K562 (cell line): ENCODE data around the gene PLD5. TPM values are rescaled to one million over a fixed set of nuclear protein-coding genes. Genes with fewer than 3 reads are reported as not detected.
"Not testable (repeated sequence)": the region's sequence is repeated elsewhere in the genome, so short reads cannot be mapped to it uniquely, and the experiment has no call there.

Experiments
- ATAC-seq: fragments of 200-7000 bp; cut with Tn5 transposase; 3 replicates; pipeline ENCODE4 v1.9.1; 2020; ENCODE audit warnings: moderate library complexity
- BruUV-seq: library from RNA; stranded (reverse); fragments of 400-500 nt; replicated peaks from 2 replicates; lab custom pipeline; 2021; lab: Mats Ljungman, UMichigan
- CTCF ChIA-PET: fragments of 300-600 bp; formaldehyde crosslinking; extraction: SDS; loops from one replicate; lab custom pipeline; 2021; ENCODE audit warnings: low intra/inter-chr PET ratio; lab: Yijun Ruan, JAX
- POLR2A ChIA-PET: fragments of 300-600, 350-650 bp; sonication (Branson Sonifier 250); formaldehyde crosslinking; extraction: SDS; loops from one replicate; lab custom pipeline; 2021; ENCODE audit warnings: antibody characterized with exemption, inconsistent platforms; lab: Yijun Ruan, JAX
- DNase-seq, 4 experiments: peaks; one replicate each; pipeline versions ENCODE4 v3.0.0 to v3.0.0-alpha.2; 2011 to 2018; ENCODE audit warnings: low spot score in 3 of 4, mixed read lengths in 3 of 4; ENCODE audit errors: extremely low read depth in 1 of 4
- FAIRE-seq: peaks from 2 replicates; lab custom pipeline; 2011; peaks lifted over from hg19 to GRCh38; lab: Jason Lieb, UNC
- H2AFZ ChIP-seq: 2 replicates; pipeline ENCODE4 v1.6.0; 2011; ENCODE audit warnings: low read depth, low read length, control low read depth, inconsistent platforms
- H3K27ac ChIP-seq: fragments of 200-600 bp; 3 replicates; pipeline ENCODE4 v1.8.0; 2011; ENCODE audit warnings: low read depth, mild to moderate bottlenecking, control low read depth, inconsistent platforms, low read length, moderate library complexity, mixed read lengths; ENCODE audit errors: extremely low read depth
- H3K27me3 ChIP-seq, 2 experiments: fragments of 300-600 bp in 1 of 2; 2 replicates in 1 of 2; 3 replicates in 1 of 2; pipeline versions ENCODE4 v1.6.0 to v1.8.0; 2011; ENCODE audit warnings: inconsistent platforms in 2 of 2, low read length in 2 of 2, mild to moderate bottlenecking in 1 of 2, mixed read lengths in 1 of 2, moderate library complexity in 1 of 2; ENCODE audit not compliant: control insufficient read depth in 2 of 2, insufficient read depth in 2 of 2
- H3K36me3 ChIP-seq: fragments of 300-600 bp; 3 replicates; pipeline ENCODE4 v1.8.0; 2011; ENCODE audit warnings: mild to moderate bottlenecking, low read length, inconsistent platforms; ENCODE audit not compliant: control insufficient read depth, insufficient read depth
- H3K4me1 ChIP-seq, 2 experiments: fragments of 200-600 bp in 1 of 2; replicated peaks in 1 of 2; 2 replicates in 1 of 2; 3 replicates in 1 of 2; pipeline versions ENCODE4 v1.5.1 to v1.8.0; 2011; ENCODE audit warnings: inconsistent platforms in 2 of 2, low read length in 2 of 2, mild to moderate bottlenecking in 1 of 2, mixed read lengths in 1 of 2, moderate library complexity in 1 of 2; ENCODE audit not compliant: control insufficient read depth in 2 of 2, insufficient read depth in 2 of 2
- H3K4me2 ChIP-seq: 2 replicates; pipeline ENCODE4 v1.6.1; 2011; ENCODE audit warnings: low read length, control low read depth, inconsistent platforms, mixed read lengths; ENCODE audit not compliant: insufficient read depth
- H3K4me3 ChIP-seq: fragments of 200-600 bp; sonication (generic), shearing (Covaris generic); 2 replicates; pipeline ENCODE4 v1.5.1; 2016; ENCODE audit warnings: control low read depth, inconsistent platforms
- H3K79me2 ChIP-seq: fragments of 200-600 bp; 3 replicates; pipeline ENCODE4 v1.8.0; 2011; ENCODE audit warnings: low read length, inconsistent platforms; ENCODE audit not compliant: control insufficient read depth, insufficient read depth
- H3K9ac ChIP-seq, 2 experiments: 2 replicates each; pipeline versions ENCODE4 v1.6.0 to v1.6.1; 2011; ENCODE audit warnings: low read depth in 2 of 2, low read length in 2 of 2, control low read depth in 1 of 2, inconsistent platforms in 1 of 2, mild to moderate bottlenecking in 1 of 2, mixed read lengths in 1 of 2; ENCODE audit not compliant: insufficient read depth in 1 of 2
- H3K9me1 ChIP-seq: one replicate; pipeline ENCODE4 v1.6.0; 2011; ENCODE audit warnings: inconsistent platforms, mild to moderate bottlenecking, low read length, moderate library complexity; ENCODE audit not compliant: control insufficient read depth, insufficient read depth
- H3K9me3 ChIP-seq: replicated peaks from 2 replicates; pipeline ENCODE4 v1.5.1; 2011; ENCODE audit warnings: low read depth, low read length, inconsistent platforms; ENCODE audit not compliant: control insufficient read depth, insufficient read depth
- H4K20me1 ChIP-seq: replicated peaks from 2 replicates; pipeline ENCODE4 v1.6.1; 2011; ENCODE audit warnings: low read length, inconsistent platforms, mixed read lengths; ENCODE audit not compliant: control insufficient read depth, insufficient read depth
- DACH1 ChIP-seq: fragments of 450-650 bp; IDR thresholded peaks from 2 replicates; pipeline ENCODE4 v1.6.1; 2018; ENCODE audit not compliant: partially characterized antibody
- DDX20 ChIP-seq: fragments of 450-650 bp; IDR thresholded peaks from 2 replicates; pipeline ENCODE4 v1.6.1; 2016; ENCODE audit warnings: missing genetic modification characterization, low read depth, mild to moderate bottlenecking, missing compliant biosample characterization, moderate library complexity
- MYNN ChIP-seq, 2 experiments: sonication (generic); formaldehyde crosslinking in 1 of 2; IDR thresholded peaks; 2 replicates each; pipeline versions ENCODE4 v1.5.0 to v1.6.1; 2016 to 2020; ENCODE audit warnings: antibody characterized with exemption in 1 of 2, missing genetic modification reagents in 1 of 2
- NCOA2 ChIP-seq, 2 experiments: fragments of 450-650 bp; IDR thresholded peaks; 2 replicates each; pipeline ENCODE4 v1.6.1; 2018; ENCODE audit warnings: mild to moderate bottlenecking in 2 of 2, moderate library complexity in 1 of 2; ENCODE audit not compliant: partially characterized antibody in 2 of 2
- WGBS: fragments of 100-300 bp; shearing (Covaris generic); methylation state at CpG from one replicate; pipeline ENCODE4 v1.1.6; 2016; ENCODE audit warnings: low coverage, mixed read lengths; ENCODE audit not compliant: insufficient coverage; ENCODE audit errors: missing lambda C conversion rate; 5-methylcytosine and 5-hydroxymethylcytosine counted together
- in situ Hi-C: fragments of 300-500 bp; cut with MboI; formaldehyde crosslinking; loops from 4 replicates; pipeline ENCODE4 v1.15.0; 2018; ENCODE audit warnings: inconsistent platforms, mixed read lengths
- intact Hi-C: fragments of 100-400 bp; cut with micrococcal nuclease; formaldehyde crosslinking; loops from 2 replicates; pipeline ENCODE4 v1.14.2; 2022
- polyA plus RNA-seq, 8 experiments: library from polyadenylated mRNA; depleted of rRNA in 4 of 8; stranded (reverse) in 5 of 8; unstranded in 3 of 8; fragments of >200 nt; fragmentation: Nextera tagmentation in 2 of 8; fragmentation: Illumina TruSeq in 1 of 8; extraction: Ambion mirVana in 2 of 8; extraction: Trizol in 1 of 8; gene quantifications; 2 replicates each; pipeline versions ENCODE4 v1.2.1 to v1.2.3, GENCODE V29; 2011 to 2014; ENCODE audit warnings: inconsistent platforms in 1 of 8, missing spikeins in 1 of 8
- total RNA-seq, 7 experiments: library from RNA; depleted of rRNA in 6 of 7; stranded (reverse); fragments of >200 nt in 6 of 7; fragmentation: Illumina TruSeq in 2 of 7; extraction: Trizol in 2 of 7; gene quantifications; 2 replicates each; pipeline versions ENCODE4 v1.2.1 to v1.2.3, GENCODE V29; 2011 to 2021; ENCODE audit warnings: low replicate concordance in 1 of 7
- TF ChIP-seq, protein P1 (sequence below), 2 experiments: fragments of 450-650 bp in 1 of 2; IDR thresholded peaks; 2 replicates each; pipeline ENCODE4 v1.6.1; 2011 to 2017; ENCODE audit warnings: low read depth in 2 of 2, antibody characterized with exemption in 1 of 2, borderline replicate concordance in 1 of 2, low read length in 1 of 2, mild to moderate bottlenecking in 1 of 2, mixed read lengths in 1 of 2; ENCODE audit not compliant: control insufficient read depth in 1 of 2

Gene PLD5
- total and polyA plus RNA-seq, 9 of the 15 experiments (the other 6 are each of a cell fraction or from before 2014, with no cell fraction given): not detected

GRCh38 chr1:242059976-242060375 is 464.5 kb downstream of the PLD5 start:
- no peaks in the 10 kb centered on the region for H3K79me2 ChIP-seq
- peaks cover 0 to 4% of the 10 kb centered on the region in 2 experiments; a peak in 1 of 5 replicates for H3K4me1 ChIP-seq
- peaks cover 0 to 18% of the 10 kb centered on the region in 2 experiments; a peak in 2 of 5 replicates for H3K27me3 ChIP-seq
- no peaks in the 10 kb centered on the region for H3K9me3 ChIP-seq
- H3K9me1 ChIP-seq: no peaks in the 10 kb centered on the region
- H4K20me1 ChIP-seq: no peaks in the 10 kb centered on the region
- intact Hi-C loops: no loop called here
- H2AFZ ChIP-seq: no peak overlapping the region
- BruUV-seq: no TSS peak
- no peak overlapping the region for H3K4me3 ChIP-seq
- no peak overlapping the region for H3K9ac ChIP-seq
- H3K27ac ChIP-seq: no peak overlapping the region
- WGBS: 0% methylated on average over 11 of the region's 11 CpGs
- H3K4me2 ChIP-seq: no peak overlapping the region
- ChIA-PET POLR2A (interaction anchor here (1.5 kb wide), 1 partner anchor 14 kb away, joined by 5 read pairs; no protein-coding TSS in a partner anchor), CTCF (no interaction called here)
- H3K36me3 ChIP-seq: no peaks in the 10 kb centered on the region
- in situ Hi-C loops: no loop called here
- no peak for FAIRE-seq
- no peak for TF ChIP-seq DDX20
- no peak for TF ChIP-seq NCOA2 (IDR thresholded peaks at IDR 0.05; ENCODE audit: partially characterized antibody in 2 of 2)
- no peak for TF ChIP-seq MYNN (IDR thresholded peaks at IDR 0.05)
- no peak for TF ChIP-seq MYNN (CRISPR knock-in tag; IDR thresholded peaks at IDR 0.05)
- no peak for TF ChIP-seq DACH1
- TF ChIP-seq, protein P1, sequence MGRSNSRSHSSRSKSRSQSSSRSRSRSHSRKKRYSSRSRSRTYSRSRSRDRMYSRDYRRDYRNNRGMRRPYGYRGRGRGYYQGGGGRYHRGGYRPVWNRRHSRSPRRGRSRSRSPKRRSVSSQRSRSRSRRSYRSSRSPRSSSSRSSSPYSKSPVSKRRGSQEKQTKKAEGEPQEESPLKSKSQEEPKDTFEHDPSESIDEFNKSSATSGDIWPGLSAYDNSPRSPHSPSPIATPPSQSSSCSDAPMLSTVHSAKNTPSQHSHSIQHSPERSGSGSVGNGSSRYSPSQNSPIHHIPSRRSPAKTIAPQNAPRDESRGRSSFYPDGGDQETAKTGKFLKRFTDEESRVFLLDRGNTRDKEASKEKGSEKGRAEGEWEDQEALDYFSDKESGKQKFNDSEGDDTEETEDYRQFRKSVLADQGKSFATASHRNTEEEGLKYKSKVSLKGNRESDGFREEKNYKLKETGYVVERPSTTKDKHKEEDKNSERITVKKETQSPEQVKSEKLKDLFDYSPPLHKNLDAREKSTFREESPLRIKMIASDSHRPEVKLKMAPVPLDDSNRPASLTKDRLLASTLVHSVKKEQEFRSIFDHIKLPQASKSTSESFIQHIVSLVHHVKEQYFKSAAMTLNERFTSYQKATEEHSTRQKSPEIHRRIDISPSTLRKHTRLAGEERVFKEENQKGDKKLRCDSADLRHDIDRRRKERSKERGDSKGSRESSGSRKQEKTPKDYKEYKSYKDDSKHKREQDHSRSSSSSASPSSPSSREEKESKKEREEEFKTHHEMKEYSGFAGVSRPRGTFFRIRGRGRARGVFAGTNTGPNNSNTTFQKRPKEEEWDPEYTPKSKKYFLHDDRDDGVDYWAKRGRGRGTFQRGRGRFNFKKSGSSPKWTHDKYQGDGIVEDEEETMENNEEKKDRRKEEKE (IDR thresholded peaks at IDR 0.05; ENCODE audit: borderline replicate concordance in 1 of 2, control insufficient read depth in 1 of 2, low read depth in 2 of 2, low read length in 1 of 2): no peak
- TF ChIP-seq, all 486 proteins: peak for 0
- ATAC-seq (no peak), DNase-seq (no peak)

DNA sequence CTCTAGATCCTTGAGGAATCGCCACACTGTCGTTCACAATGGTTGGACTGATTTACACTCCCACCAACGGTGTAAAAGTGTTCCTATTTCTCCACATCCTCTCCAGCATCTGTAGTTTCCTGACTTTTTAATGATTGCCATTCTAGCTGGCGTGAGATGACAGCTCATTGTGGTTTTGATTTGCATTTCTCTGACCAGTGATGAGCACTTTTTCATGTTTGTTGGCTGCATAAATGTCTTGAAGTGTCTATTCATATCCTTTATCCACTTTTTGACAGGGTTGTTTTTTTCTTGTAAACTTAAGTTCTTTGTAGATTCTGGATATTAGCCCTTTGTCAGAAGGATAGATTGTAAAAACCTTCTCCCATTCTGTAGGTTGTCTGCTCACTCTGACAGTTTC is 465.9 kb downstream of the PLD5 start:
- in situ Hi-C loops, H3K27ac ChIP-seq, intact Hi-C loops, H4K20me1 ChIP-seq, H3K4me3 ChIP-seq, FAIRE-seq, DNase-seq, H2AFZ ChIP-seq, H3K9me3 ChIP-seq, ATAC-seq, CTCF ChIA-PET, H3K36me3 ChIP-seq, H3K4me1 ChIP-seq, POLR2A ChIA-PET, H3K79me2 ChIP-seq, H3K9ac ChIP-seq, H3K9me1 ChIP-seq, BruUV-seq, H3K4me2 ChIP-seq: not testable (repeated sequence)
- WGBS: 4% methylated on average over 4 of the region's 4 CpGs
- H3K27me3 ChIP-seq: peaks cover 0 to 18% of the 10 kb centered on the region in 2 experiments; a peak in 2 of 5 replicates
